Neuronal stem cell (in vitro differentiated cells): Measurements from ENCODE around the gene FBXO39.

Experiments
- DNase-seq: peaks from one replicate; pipeline ENCODE4 v3.0.0-alpha.2; 2013; ENCODE audit warnings: low spot score
- H2AFZ ChIP-seq: one replicate; pipeline ENCODE4 v1.6.1; 2013; ENCODE audit warnings: mild to moderate bottlenecking, low read length, inconsistent platforms
- H2AK5ac ChIP-seq: 2 replicates; pipeline ENCODE4 v1.6.1; 2013; ENCODE audit warnings: low read depth, mild to moderate bottlenecking, inconsistent platforms, low read length, moderate library complexity, mixed read lengths
- H2BK120ac ChIP-seq: 2 replicates; pipeline ENCODE4 v1.6.1; 2013; ENCODE audit warnings: low read depth, mild to moderate bottlenecking, inconsistent platforms, low read length, moderate library complexity, mixed read lengths
- H2BK12ac ChIP-seq: one replicate; pipeline ENCODE4 v1.6.1; 2013; ENCODE audit warnings: low read length, inconsistent platforms
- H2BK15ac ChIP-seq: 2 replicates; pipeline ENCODE4 v1.6.1; 2013; ENCODE audit warnings: mild to moderate bottlenecking, low read length, inconsistent platforms, mixed read lengths
- H2BK5ac ChIP-seq: one replicate; pipeline ENCODE4 v1.6.1; 2013; ENCODE audit warnings: inconsistent platforms, mild to moderate bottlenecking, low read length, moderate library complexity
- H3K14ac ChIP-seq: one replicate; pipeline ENCODE4 v1.6.1; 2013; ENCODE audit warnings: low read length, inconsistent platforms
- H3K18ac ChIP-seq: 2 replicates; pipeline ENCODE4 v1.6.1; 2013; ENCODE audit warnings: low read length, inconsistent platforms
- H3K23ac ChIP-seq: 2 replicates; pipeline ENCODE4 v1.6.1; 2013; ENCODE audit warnings: low read depth, mild to moderate bottlenecking, mixed read lengths, low read length, inconsistent platforms; ENCODE audit not compliant: poor library complexity
- H3K27ac ChIP-seq: replicated peaks from 3 replicates; pipeline ENCODE4 v1.5.1; 2013; ENCODE audit warnings: low read length, inconsistent platforms
- H3K27me3 ChIP-seq, 3 experiments: 2 replicates each; pipeline ENCODE4 v1.6.1; 2013; ENCODE audit warnings: low read length in 3 of 3, mild to moderate bottlenecking in 2 of 3, inconsistent platforms in 1 of 3, low read depth in 1 of 3, mixed read lengths in 1 of 3, moderate library complexity in 1 of 3; ENCODE audit not compliant: control insufficient read depth in 3 of 3, insufficient read depth in 3 of 3
- H3K36me3 ChIP-seq, 2 donors: replicated peaks in 1 of 2; 2 replicates each; pipeline ENCODE4 v1.6.1; 2013; ENCODE audit warnings: low read length in 2 of 2; ENCODE audit not compliant: control insufficient read depth in 2 of 2, insufficient read depth in 2 of 2
- H3K4ac ChIP-seq: 2 replicates; pipeline ENCODE4 v1.6.1; 2013; ENCODE audit warnings: inconsistent platforms, mild to moderate bottlenecking, low read length, moderate library complexity
- H3K4me1 ChIP-seq, 2 donors: 1 replicate in 1 of 2; 2 replicates in 1 of 2; pipeline ENCODE4 v1.6.1; 2013; ENCODE audit warnings: low read length in 2 of 2, low read depth in 1 of 2; ENCODE audit not compliant: control insufficient read depth in 2 of 2, insufficient read depth in 1 of 2
- H3K4me2 ChIP-seq: one replicate; pipeline ENCODE4 v1.6.1; 2013; ENCODE audit warnings: mild to moderate bottlenecking, low read length, inconsistent platforms; ENCODE audit not compliant: insufficient read depth, poor library complexity, severe bottlenecking
- H3K4me3 ChIP-seq, 2 donors: 2 replicates each; pipeline ENCODE4 v1.5.1; 2013; ENCODE audit warnings: low read length in 2 of 2, mild to moderate bottlenecking in 2 of 2, inconsistent platforms in 1 of 2, moderate library complexity in 1 of 2
- H3K79me1 ChIP-seq: one replicate; pipeline ENCODE4 v1.6.1; 2013; ENCODE audit warnings: low read depth, mild to moderate bottlenecking, inconsistent platforms, low read length, moderate library complexity
- H3K9ac ChIP-seq: one replicate; pipeline ENCODE4 v1.6.1; 2013; ENCODE audit warnings: mild to moderate bottlenecking, low read depth, low read length, inconsistent platforms; ENCODE audit not compliant: poor library complexity
- H3K9me3 ChIP-seq, 2 donors: replicated peaks in 1 of 2; 2 replicates each; pipeline versions ENCODE3 to v1.6.1; 2013; ENCODE audit warnings: low read length in 2 of 2, mild to moderate bottlenecking in 2 of 2, inconsistent platforms in 1 of 2, low read depth in 1 of 2, mixed read lengths in 1 of 2, moderate library complexity in 1 of 2; ENCODE audit not compliant: control insufficient read depth in 2 of 2, insufficient read depth in 1 of 2
- H4K8ac ChIP-seq: one replicate; pipeline ENCODE4 v1.6.1; 2013; ENCODE audit warnings: low read depth, mild to moderate bottlenecking, inconsistent platforms, low read length, moderate library complexity
- H4K91ac ChIP-seq: one replicate; pipeline ENCODE4 v1.6.1; 2013; ENCODE audit warnings: low read length, low read depth, mild to moderate bottlenecking, inconsistent platforms; ENCODE audit not compliant: poor library complexity
- WGBS, 2 donors: extraction: QIAGEN DNeasy Blood & Tissue Kit; methylation state at CpG; one replicate each; pipeline ENCODE4 v1.1.7; 2013; ENCODE audit warnings: missing lambda C conversion rate in 2 of 2, mixed read lengths in 1 of 2; ENCODE audit not compliant: insufficient read length in 2 of 2, insufficient replicate concordance in 1 of 2; ENCODE audit errors: extremely low coverage in 2 of 2; 5-methylcytosine and 5-hydroxymethylcytosine counted together

FBXO39 gene

DNA sequence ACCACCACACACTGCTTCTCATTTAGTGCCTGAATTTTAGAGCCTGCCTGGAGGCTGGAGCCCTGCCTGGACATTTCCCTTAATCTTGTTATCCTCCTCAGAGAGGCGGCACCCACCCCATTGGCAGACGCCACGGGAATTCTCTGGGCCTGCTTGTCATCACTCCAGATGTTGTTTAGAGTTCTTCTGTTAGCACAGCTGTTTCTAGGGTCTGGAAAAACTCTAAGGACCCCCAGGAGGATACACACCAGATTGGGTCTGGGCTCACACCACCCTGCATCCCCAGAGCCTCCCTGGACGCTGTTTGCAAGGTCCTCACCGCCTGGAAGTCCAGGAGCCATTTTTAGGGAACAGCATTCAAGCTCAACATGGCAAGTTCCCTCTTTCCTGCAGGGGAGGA, 20.7 kb upstream of the FBXO39 start:
- WGBS, 2 donors, result no CpG with 5 or more reads among the region's 5 CpGs
- no peak for DNase-seq
- Histone ChIP-seq H2BK12ac (no peak overlapping the region), H3K79me1 (no peaks in the 10 kb centered on the region), H2BK5ac (no peak overlapping the region), H3K18ac (peak overlapping the region; percentile 76), H3K4me1 (peaks cover 11 to 20% of the 10 kb centered on the region in 2 donors), H2AFZ (peak overlapping the region; percentile 74), H3K9ac (no peak overlapping the region), H2AK5ac (no peak overlapping the region), H3K36me3 (no peaks in the 10 kb centered on the region), H3K4me3 (no peak overlapping the region), H4K8ac (no peak overlapping the region), H3K27me3 (no peaks in the 10 kb centered on the region), H3K4ac (no peak overlapping the region), H3K9me3 (no peaks in the 10 kb centered on the region), H3K23ac (no peak overlapping the region), H3K14ac (no peak overlapping the region), H2BK15ac (no peak overlapping the region), H4K91ac (no peak overlapping the region), H2BK120ac (no peak overlapping the region), H3K4me2 (no peak overlapping the region), H3K27ac (no peak overlapping the region)

DNA sequence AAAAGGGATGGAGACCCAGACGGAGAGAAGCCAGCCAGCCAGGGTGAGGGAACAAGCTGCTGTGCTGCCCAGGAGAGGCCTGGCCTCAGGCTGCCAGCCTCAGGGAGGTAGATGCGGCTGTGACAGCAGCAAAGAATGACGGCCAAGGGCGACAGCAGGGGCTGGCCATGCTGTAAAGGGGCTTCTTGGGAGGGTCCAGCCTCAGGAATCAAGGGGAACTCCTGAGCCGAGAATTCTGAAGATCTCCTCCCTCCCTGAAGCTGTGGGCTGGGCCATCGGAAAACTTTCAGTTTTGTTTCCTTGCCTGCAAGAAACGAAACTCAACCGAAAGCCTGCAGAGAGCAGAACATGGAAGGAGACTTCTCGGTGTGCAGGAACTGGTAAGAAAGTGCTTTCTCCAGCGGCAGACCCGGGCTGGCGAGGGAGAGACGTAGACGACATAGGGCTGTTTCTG, 20.3 kb upstream of the FBXO39 start, which contains the start of gene XAF1:
TSS of gene XAF1 (plus strand) at position 316 of the 454 bp plus-strand sequence. CDS start at position 349, 33 bp downstream.
- Histone ChIP-seq H2AFZ (peak within 1 kb of the TSS; percentile 74), H4K8ac (no peak within 1 kb of the TSS), H3K4me2 (no peak within 1 kb of the TSS), H3K27ac (no peak within 1 kb of the TSS), H3K9ac (no peak within 1 kb of the TSS), H3K18ac (peak within 1 kb of the TSS; percentile 76), H3K9me3 (no peaks in the 10 kb centered on the region), H3K23ac (no peak within 1 kb of the TSS), H2BK5ac (no peak within 1 kb of the TSS), H4K91ac (no peak within 1 kb of the TSS), H2BK120ac (no peak within 1 kb of the TSS), H3K36me3 (no peaks in the 10 kb centered on the region), H2AK5ac (no peak within 1 kb of the TSS), H3K27me3 (no peaks in the 10 kb centered on the region), H2BK15ac (no peak within 1 kb of the TSS), H3K4me1 (peaks cover 11 to 20% of the 10 kb centered on the region in 2 donors), H3K4ac (no peak within 1 kb of the TSS), H3K4me3 (no peak within 1 kb of the TSS), H3K14ac (peak within 1 kb of the TSS; percentile 59), H2BK12ac (no peak within 1 kb of the TSS), H3K79me1 (no peaks in the 10 kb centered on the region)
- DNase-seq, result no peak
- WGBS, 2 donors, result no CpG with 5 or more reads among the region's 14 CpGs

DNA sequence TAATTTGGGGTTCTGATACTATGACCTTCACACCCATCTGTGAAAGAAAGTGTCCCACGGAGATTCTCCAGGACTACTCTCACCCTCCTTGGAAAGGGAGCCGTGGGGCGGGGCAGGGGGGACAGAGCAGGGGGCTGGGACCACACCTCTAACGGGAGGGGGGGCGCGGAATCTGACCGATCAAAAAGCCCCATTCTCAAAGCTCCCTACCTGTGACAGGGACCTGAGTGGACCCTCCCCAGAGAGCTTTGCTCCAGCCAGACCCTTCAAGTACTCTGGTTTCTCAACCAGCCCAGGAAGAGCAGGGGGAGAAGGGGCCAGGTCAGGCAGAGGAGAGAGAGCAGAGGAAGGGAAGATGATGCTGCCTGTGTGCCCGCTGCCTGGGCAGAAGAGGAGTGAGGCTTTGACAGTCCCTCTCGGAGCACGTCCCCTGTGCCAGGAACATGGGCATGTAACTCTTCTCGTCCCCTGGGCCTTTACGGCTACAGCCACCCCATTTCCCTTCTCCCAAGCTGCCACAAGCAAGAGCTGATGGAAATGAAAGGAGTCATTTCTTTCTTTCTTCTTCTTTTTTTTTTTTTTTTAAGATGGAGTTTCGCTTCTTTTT, 19.5 kb upstream of the FBXO39 start:
- WGBS, 2 donors, result no CpG with 5 or more reads among the region's 13 CpGs
- H2BK12ac ChIP-seq, result no peak overlapping the region
- H3K36me3 ChIP-seq, result no peaks in the 10 kb centered on the region
- DNase-seq, result no peak
- no peak overlapping the region for H3K4me2 ChIP-seq
- H3K4me3 ChIP-seq, result no peak overlapping the region
- no peak overlapping the region for H3K18ac ChIP-seq
- no peaks in the 10 kb centered on the region for H3K79me1 ChIP-seq
- no peak overlapping the region for H3K9ac ChIP-seq
- H3K23ac ChIP-seq, result no peak overlapping the region
- peaks cover 11 to 23% of the 10 kb centered on the region in 2 donors for H3K4me1 ChIP-seq
- peak overlapping the region; percentile 74 for H2AFZ ChIP-seq
- H3K9me3 ChIP-seq, result no peaks in the 10 kb centered on the region
- no peak overlapping the region for H3K4ac ChIP-seq
- H4K8ac ChIP-seq, result no peak overlapping the region
- H3K27ac ChIP-seq, result no peak overlapping the region
- H2BK120ac ChIP-seq, result no peak overlapping the region
- no peak overlapping the region for H3K14ac ChIP-seq
- no peak overlapping the region for H2BK5ac ChIP-seq
- no peak overlapping the region for H4K91ac ChIP-seq
- H2AK5ac ChIP-seq, result no peak overlapping the region
- no peaks in the 10 kb centered on the region for H3K27me3 ChIP-seq
- no peak overlapping the region for H2BK15ac ChIP-seq

DNA sequence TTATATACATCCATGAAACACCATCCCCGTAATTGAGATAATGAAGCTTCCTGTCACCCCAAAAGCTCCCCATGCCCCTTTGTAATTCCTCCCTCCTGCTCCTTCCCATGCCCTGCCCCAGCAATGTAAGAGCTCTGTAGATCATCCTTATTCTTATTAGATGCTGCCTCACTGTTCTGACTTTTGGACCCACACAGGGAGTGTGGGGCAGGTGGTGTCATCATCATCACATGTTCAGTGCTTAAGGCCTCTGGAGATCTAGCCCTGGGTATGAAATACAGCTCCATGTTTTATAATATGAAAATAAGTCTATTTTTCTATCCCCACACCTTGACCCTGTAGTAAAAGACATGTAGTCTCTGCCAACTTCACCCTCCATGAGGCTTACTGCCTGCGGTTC, 18.3 kb upstream of the FBXO39 start:
- H3K9me3 ChIP-seq, result no peaks in the 10 kb centered on the region
- H4K8ac ChIP-seq, result no peak overlapping the region
- H3K27ac ChIP-seq, result no peak overlapping the region
- H4K91ac ChIP-seq, result no peak overlapping the region
- H2BK12ac ChIP-seq, result no peak overlapping the region
- H3K4ac ChIP-seq, result no peak overlapping the region
- peaks cover 8 to 18% of the 10 kb centered on the region in 2 donors for H3K4me1 ChIP-seq
- H3K4me3 ChIP-seq, result no peak overlapping the region
- no peak overlapping the region for H2BK5ac ChIP-seq
- no peak overlapping the region for H2AK5ac ChIP-seq
- no peak overlapping the region for H3K4me2 ChIP-seq
- no peaks in the 10 kb centered on the region for H3K79me1 ChIP-seq
- no peak overlapping the region for H2BK120ac ChIP-seq
- no CpG with 5 or more reads among the region's 2 CpGs for WGBS, 2 donors
- no peak overlapping the region for H3K23ac ChIP-seq
- no peak overlapping the region for H3K9ac ChIP-seq
- H3K36me3 ChIP-seq, result no peaks in the 10 kb centered on the region
- no peak overlapping the region for H2AFZ ChIP-seq
- no peak overlapping the region for H3K14ac ChIP-seq
- H3K27me3 ChIP-seq, result no peaks in the 10 kb centered on the region
- no peak for DNase-seq
- no peak overlapping the region for H3K18ac ChIP-seq
- H2BK15ac ChIP-seq, result no peak overlapping the region
